NCI-H1048 (cell line): Measurements from ENCODE around the gene ZNF407.

Experiments used
- DNase-seq: peaks from one replicate; lab custom pipeline; 2025; lab: John Stamatoyannopoulos, UW

ZNF407 gene

DNA sequence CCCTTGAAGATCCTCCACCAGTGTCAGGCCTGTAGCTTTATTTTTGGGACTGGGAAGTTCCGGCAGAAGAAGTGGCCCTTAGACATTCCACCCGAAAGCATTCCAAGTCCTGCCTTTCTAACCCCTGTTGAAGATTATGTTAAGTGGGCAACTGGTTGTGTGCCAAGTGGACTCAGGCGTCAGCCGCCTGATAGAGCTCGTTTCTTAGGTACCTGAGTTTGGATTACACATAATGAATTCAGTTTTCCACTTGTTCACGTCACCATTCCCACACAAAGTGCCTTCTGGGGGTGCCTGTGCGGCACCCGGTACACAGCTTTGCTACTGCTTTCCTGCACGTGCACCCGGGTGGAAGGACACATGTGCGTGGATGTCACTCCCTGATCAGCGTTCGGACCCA is 454.8 kb downstream of the ZNF407 start:
- DNase-seq, result no peak

- DNase-seq, result no peak
Measured at GRCh38 chr18:75053028-75053629, 455.5 kb downstream of the ZNF407 start.

GRCh38 chr18:75054046-75054445 is 456.4 kb downstream of the ZNF407 start:
- DNase-seq, result no peak

DNA sequence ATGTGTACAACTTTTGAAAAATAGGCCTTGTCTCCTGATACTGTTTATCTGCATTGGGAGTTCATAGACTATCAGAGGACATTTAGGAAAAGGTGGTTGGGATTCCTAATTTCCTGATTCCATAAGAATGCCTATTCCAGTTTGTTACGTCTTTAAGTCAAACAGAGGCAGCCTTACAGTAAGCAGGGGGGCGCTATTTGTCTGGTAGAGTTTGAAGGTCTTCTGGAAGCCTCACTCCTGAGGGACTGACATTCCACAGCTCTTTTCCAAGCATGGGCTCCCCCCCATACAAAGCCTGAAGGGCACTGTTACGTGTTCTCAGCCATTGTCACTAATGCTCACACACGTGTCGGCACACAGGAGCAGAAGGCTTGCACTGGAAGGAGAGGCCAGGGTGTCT is 456.9 kb downstream of the ZNF407 start:
- DNase-seq, result no peak

DNA sequence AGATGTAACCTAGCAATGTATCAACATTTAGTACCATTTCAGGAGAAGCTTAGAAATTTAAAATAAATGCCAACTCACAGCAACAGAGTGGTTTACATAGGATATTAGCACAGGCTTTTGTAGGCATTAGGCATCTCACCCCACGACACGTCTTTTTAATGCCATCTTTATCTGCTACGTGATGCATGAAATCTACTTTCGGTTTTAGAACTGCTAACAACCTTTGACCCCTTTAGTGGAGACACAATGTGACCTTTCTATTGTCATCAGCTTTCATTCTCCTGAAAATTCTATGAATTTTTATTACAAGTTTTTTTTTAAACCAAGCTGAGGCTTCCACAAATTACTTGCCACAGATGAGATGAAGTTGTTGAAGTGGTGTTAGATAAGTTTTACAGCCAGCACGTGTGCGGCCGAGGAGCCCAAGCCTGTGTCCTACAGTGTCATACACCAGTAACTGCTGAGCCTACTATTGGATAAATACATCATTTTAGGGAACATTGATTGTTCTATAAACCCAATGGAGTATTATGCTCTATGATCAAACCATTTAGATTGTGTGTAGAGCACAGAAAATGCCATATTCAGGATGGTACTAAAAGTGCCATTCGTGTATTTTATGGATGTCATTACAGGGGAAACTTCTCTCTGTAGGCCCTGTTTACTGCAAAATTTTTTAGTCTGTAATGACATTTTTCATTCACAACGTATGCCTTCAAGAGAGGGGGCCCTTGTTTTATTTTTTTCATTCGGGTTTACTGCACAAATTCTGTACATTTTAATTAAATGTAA is 459.7 kb downstream of the ZNF407 start:
- DNase-seq, result no peak

DNA sequence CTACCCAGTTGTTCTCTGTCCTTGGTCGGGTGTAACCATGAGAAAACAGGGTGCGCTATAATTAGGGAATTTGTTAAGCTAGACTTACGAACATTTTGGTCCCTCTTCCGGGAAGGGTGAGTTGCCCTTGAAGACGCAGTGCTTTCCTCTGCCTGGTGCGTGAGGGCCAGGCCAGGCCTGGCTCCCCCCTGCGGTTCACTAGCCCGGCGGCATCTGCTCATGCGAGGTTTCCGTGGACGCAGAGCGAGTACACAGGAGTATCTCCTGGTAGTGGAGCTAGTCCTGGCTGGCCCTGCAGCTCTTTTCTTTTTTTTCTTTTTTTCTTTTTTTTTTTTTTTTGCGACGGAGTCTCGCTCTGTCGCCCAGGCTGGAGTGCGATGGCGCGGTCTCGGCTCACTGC is 462.5 kb downstream of the ZNF407 start:
- DNase-seq, result no peak

GRCh38 chr18:75062297-75062886 is 464.7 kb downstream of the ZNF407 start:
- no peak for DNase-seq

GRCh38 chr18:75063196-75063595 is 465.5 kb downstream of the ZNF407 start:
- no peak for DNase-seq

- no peak for DNase-seq
Measured at GRCh38 chr18:75063615-75064512, 466.2 kb downstream of the ZNF407 start.

- DNase-seq, result no peak
Measured at GRCh38 chr18:75064513-75064905, 466.8 kb downstream of the ZNF407 start.

GRCh38 chr18:75065251-75066000 is 467.8 kb downstream of the ZNF407 start:
- no peak for DNase-seq

DNA sequence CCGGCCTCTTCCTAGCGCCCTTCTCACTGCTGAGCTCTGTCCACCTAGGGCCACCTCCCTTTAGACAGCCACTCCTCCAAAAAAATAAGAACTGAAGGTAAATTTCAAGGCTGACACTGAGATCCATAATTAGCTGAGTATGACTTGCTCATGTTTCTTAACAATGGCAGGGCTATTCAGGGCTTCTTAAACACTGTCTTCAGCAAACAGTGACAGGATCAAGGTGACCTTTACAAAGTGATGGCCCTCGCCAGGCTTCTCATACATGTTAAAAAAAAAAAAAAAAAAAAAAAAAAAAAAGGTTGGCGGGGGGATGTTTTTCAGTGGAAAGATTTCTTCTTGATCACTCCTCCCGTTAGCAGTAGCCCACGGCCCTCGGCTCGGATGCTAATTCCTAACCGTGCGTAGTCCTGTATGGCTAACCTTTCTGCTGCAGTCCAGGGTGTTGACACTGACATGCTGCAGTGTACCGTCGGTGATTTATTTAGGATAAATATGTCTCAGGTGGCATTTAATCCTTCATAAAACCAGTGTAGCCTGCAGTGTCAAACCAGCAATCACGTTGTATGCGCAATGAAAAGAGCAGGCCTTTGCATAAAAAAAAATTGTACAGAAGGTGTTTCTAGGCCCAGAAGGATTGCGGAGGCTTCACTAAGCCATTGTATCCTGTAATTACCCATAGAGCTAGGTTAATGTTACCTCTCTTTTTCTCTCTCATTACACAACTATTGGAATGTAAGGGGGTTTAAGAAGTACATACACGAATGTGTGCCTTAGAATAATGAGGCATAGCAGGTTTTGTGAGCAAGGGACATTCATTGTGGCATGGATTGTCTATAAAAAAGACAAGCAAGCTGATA is 468.6 kb downstream of the ZNF407 start:
- DNase-seq, result no peak

- DNase-seq, result no peak
Measured at GRCh38 chr18:75066936-75067335, 469.3 kb downstream of the ZNF407 start.

GRCh38 chr18:75067996-75068645 is 470.5 kb downstream of the ZNF407 start:
- no peak for DNase-seq

DNA sequence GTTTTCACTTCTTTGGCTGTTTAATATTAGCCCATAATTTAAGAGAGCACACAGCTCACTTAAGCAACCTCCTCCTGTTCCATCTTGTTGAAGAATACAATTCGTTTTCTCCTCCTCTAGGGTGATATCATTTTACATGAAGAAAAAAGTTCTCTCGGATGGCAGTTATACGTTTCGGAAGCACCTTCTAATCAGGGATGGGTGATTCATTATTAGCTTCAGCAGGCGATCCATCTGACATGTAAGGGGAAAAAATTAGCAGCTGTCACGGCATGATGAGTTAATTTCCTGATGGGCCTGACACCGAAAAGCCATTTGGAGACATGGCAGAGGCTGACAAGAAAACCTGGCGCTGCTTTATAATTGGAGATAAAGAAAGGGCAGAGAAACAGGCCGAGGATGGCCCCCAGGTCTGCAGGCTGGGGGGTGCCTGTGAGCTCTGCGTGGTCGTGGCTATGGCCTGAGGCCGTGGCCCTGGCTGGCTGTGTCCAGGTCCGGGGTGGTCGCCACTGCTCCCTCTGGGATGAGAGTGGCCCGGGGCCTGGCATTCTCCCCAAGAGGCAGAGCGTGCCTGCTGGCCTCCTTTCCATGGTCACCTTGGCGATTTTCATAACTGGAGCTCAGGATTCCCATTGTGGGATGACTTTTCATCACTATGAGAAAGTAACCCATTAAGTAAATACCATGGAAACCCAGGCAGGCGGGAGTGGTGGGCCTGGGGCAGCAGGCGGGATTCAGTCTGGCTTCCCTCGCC is 471.2 kb downstream of the ZNF407 start:
- no peak for DNase-seq

- DNase-seq, result no peak
Measured at GRCh38 chr18:75070235-75070624, 472.6 kb downstream of the ZNF407 start.

- no peak for DNase-seq
Measured at GRCh38 chr18:75070625-75071483, 473.2 kb downstream of the ZNF407 start.

DNA sequence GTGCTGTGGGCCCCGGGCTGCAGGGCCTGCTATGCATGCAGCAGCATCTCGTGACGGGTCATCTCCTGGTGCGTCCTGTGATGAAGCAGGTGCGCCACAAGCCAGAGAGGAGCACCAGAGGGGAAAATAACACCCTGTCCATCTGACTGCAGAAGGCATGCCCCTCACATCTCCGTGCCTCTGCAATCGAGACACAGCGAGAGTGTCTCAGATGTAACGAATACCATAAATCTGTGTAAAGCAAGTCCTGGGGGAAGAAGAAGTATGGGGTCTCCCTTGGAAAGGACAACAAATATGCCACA is 473.8 kb downstream of the ZNF407 start:
- DNase-seq, result no peak
